Activated CD4-positive, alpha-beta memory T cell treated with anti-CD3 and anti-CD28 coated beads, Interleukin-2, amount 10 ng/mL, durations not matched to agents 7 days and 5 days (primary cell): ENCODE measurements around the gene CAMTA1. TPM values are rescaled to one million over a fixed set of nuclear protein-coding genes. Genes with fewer than 3 reads are reported as not detected.
"Not testable (repeated sequence)": the region's sequence is repeated elsewhere in the genome, so short reads cannot be mapped to it uniquely, and the experiment has no call there.

ENCODE experiments used
- CTCF ChIA-PET: fragments of 350-600 bp; sonication (Branson Sonifier 250); formaldehyde crosslinking; loops from one replicate; lab custom pipeline; 2021; ENCODE audit warnings: antibody characterized with exemption, inconsistent platforms; lab: Charles Lee
- POLR2A ChIA-PET: fragments of 350-600 bp; sonication (Branson Sonifier 250); formaldehyde crosslinking; loops from one replicate; lab custom pipeline; 2021; ENCODE audit warnings: antibody characterized with exemption; lab: Charles Lee
- DNase-seq: peaks from one replicate; pipeline ENCODE4 v3.0.0-alpha.2; 2020
- H3K27ac Mint-ChIP-seq: one replicate; pipeline ENCODE4 v1.8.0; 2021; ENCODE audit warnings: mild to moderate bottlenecking, mixed read lengths
- H3K27me3 Mint-ChIP-seq: one replicate; pipeline ENCODE4 v1.8.0; 2021; ENCODE audit warnings: mixed read lengths
- H3K36me3 Mint-ChIP-seq: one replicate; pipeline ENCODE4 v1.8.0; 2021; ENCODE audit warnings: low read depth, mixed read lengths
- H3K4me1 Mint-ChIP-seq: one replicate; pipeline ENCODE4 v1.8.0; 2021; ENCODE audit warnings: mixed read lengths
- H3K4me3 Mint-ChIP-seq: one replicate; pipeline ENCODE4 v1.8.0; 2021; ENCODE audit warnings: mild to moderate bottlenecking, mixed read lengths
- H3K9me3 Mint-ChIP-seq: one replicate; pipeline ENCODE4 v1.8.0; 2021; ENCODE audit warnings: mixed read lengths
- total RNA-seq, 2 experiments: library from RNA; stranded (reverse); gene quantifications; one replicate each; pipeline ENCODE4 v1.2.3, GENCODE V29; 2021

CAMTA1 gene
- total RNA-seq, 2 experiments from 2014 or later: 43.0 to 47.3 TPM

DNA sequence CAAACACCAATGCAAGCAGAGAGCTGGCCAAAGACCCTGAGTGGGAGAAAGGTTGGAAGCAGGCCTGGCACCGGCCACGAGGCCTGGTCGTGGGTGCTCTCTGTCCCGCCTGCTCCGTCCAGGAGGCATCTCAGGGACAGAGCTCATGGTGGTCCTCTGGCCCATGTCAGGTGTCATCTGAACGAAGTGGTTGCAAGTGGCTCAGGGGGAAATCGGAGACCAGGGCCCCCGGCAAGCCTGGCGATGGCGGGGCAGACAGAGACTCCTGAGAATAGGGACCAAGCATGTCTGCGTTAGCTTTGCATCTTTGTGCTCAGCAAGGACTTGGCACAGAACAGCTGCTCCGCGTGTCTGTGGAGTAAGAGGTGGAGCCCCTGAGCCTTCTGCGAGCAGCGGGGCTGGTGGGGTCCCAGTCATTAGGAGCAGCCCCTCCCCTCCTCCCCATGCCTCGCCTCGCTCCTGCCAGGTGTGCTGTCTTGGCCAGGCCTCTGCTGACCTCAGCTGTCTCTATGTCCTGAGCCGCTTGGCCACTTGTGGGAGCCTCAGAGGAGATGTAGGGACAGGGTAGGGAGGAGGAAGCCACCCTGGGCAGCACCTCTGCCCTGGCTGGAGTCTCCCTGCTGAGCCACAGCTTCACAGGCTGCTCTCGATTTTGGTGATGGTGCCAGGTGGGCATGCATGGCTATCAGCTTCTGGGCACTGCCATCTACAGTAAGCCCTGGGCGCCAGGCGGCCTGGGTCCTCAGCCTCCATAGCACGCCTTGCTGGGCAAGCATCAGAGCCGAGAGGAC, 622.9 kb downstream of the CAMTA1 start:
- Mint-ChIP-seq H3K4me1 (no peaks in the 10 kb centered on the region), H3K27me3 (no peaks in the 10 kb centered on the region), H3K9me3 (no peaks in the 10 kb centered on the region), H3K4me3 (no peak overlapping the region), H3K36me3 (no peaks in the 10 kb centered on the region), H3K27ac (no peak overlapping the region)
- ChIA-PET POLR2A (no interaction called here), CTCF (no interaction called here)
- peak; percentile 14 for DNase-seq

DNA sequence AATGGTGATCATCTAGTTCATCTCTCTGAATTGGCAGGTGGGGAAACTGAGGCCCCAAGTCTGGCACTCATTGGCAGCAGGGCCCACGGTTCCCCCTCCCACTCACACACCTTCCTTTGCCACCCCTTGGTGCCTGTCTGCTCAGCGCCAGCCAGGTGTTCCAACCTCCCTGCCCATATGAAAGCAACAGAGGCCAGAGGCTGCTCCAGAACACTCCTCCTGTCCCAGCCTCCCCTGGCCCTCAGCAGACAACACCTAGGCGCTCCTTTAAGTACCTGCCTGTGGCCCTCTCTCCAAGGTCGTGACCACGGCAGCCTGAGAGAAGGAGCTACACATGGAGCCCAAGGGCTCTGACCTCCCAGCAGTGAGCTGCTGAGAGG, 623.5 kb downstream of the CAMTA1 start:
- CTCF ChIA-PET: no interaction called here
- DNase-seq: peak; percentile 5
- POLR2A ChIA-PET: no interaction called here
- Mint-ChIP-seq H3K9me3 (no peaks in the 10 kb centered on the region), H3K4me1 (no peaks in the 10 kb centered on the region), H3K27me3 (no peaks in the 10 kb centered on the region), H3K27ac (no peak overlapping the region), H3K36me3 (no peaks in the 10 kb centered on the region), H3K4me3 (no peak overlapping the region)

DNA sequence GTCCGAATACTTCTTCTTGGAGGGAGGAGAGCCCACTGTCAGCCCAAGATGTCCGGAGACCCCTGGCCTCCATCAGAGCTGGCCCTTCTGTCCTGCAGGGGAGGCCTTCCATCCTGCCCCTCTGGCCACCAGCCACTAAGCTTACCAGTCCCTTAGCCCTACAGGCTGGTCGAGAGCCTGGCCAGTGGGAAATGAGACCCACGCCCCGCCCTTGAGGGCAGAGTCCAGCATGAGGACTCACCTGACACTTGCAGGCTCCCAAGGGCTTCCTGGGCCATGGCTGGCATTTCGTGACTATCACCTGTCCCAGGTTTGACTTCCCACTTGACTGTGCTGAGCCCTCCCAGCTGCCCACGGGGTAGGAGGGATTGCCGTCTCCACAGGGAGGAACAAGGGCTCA, 624.0 kb downstream of the CAMTA1 start:
- peak; percentile 5 for DNase-seq
- CTCF ChIA-PET: no interaction called here

DNA sequence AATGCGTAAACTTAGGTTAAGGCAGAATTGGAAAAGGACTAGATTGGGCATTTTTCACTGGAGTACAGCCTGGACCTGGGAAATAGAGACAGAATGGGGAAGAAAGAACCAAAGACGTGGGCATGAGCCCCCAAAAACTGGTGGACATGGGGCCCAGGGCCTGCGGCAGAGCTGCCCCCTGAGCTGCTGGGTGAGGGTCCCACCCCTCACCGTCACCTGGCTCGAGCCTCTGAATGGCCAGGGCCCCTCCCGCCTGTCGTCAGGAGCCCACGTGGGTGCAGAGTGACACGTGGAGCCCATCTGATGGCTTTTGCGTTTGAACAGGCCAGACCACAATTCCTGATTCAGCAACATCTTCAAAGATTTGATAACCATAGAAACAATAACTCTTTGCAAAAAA, 624.9 kb downstream of the CAMTA1 start:
- Mint-ChIP-seq H3K36me3 (no peaks in the 10 kb centered on the region), H3K27me3 (no peaks in the 10 kb centered on the region), H3K4me3 (no peak overlapping the region), H3K4me1 (no peaks in the 10 kb centered on the region), H3K9me3 (no peaks in the 10 kb centered on the region), H3K27ac (no peak overlapping the region)
- POLR2A ChIA-PET: no interaction called here
- CTCF ChIA-PET: no interaction called here
- peak; percentile 6 for DNase-seq

More for the DNA sequence above, 624.0 kb downstream of the CAMTA1 start:
- Mint-ChIP-seq H3K36me3 (no peaks in the 10 kb centered on the region), H3K27me3 (no peaks in the 10 kb centered on the region), H3K4me1 (no peaks in the 10 kb centered on the region), H3K4me3 (no peak overlapping the region), H3K27ac (no peak overlapping the region), H3K9me3 (no peaks in the 10 kb centered on the region)
- POLR2A ChIA-PET: no interaction called here

DNA sequence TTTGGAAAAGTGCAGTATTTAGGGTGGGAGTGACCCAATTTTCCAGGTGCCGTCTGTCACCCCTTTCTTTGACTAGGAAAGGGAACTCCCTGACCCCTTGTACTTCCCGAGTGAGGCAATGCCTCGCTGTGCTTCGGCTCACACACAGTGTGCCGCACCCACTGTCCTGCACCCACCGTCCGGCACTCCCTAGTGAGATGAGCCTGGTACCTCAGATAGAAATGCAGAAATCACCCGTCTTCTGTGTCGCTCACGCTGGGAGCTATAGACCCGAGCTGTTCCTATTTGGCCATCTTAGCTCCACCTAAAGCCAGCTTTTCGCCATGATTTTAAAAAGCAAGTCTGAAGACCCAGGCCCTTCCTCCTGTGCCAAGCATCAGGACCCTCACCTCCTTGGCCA, 632.4 kb downstream of the CAMTA1 start:
- H3K27ac Mint-ChIP-seq, H3K27me3 Mint-ChIP-seq: not testable (repeated sequence)

DNA sequence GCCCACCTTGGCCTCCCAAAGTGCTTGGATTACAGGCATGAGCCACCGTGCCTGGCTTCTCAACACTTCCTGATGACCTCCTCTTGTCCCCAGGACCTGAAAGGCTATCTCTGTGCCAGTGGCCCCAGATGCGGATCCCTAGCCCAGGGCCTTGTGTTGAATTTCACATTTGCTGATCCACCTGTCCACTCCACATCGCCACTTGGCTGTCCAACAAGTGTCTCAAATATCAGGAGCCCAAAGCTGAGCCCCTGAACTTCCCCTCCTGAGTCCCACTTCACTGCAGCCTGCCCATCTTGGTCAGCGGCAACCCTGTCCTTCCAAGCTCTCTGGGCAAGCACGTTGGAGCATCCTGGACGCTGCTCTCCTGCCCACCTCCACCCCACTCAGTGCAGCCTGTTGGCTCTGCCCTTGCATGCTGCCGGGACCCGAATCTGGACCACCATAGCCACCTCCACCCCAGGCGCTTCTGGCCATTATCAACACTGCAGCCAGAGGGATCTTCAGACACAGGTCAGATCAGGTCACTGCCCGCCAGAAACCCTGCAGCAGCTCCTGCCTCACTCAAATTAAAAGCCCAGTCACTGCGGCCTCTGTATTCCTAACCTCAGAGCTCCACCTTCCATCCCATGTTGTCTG, 633.3 kb downstream of the CAMTA1 start:
- Mint-ChIP-seq H3K4me1 (no peaks in the 10 kb centered on the region), H3K9me3 (peaks cover 13% of the 10 kb centered on the region), H3K27ac (no peak overlapping the region), H3K36me3 (no peaks in the 10 kb centered on the region), H3K4me3 (no peak overlapping the region), H3K27me3 (no peaks in the 10 kb centered on the region)
- CTCF ChIA-PET: no interaction called here
- POLR2A ChIA-PET: no interaction called here
- DNase-seq: no peak

More for the DNA sequence above, 632.4 kb downstream of the CAMTA1 start:
- POLR2A ChIA-PET, DNase-seq, H3K4me3 Mint-ChIP-seq, CTCF ChIA-PET, H3K4me1 Mint-ChIP-seq, H3K36me3 Mint-ChIP-seq: not testable (repeated sequence)
- peaks cover 13% of the 10 kb centered on the region for H3K9me3 Mint-ChIP-seq

DNA sequence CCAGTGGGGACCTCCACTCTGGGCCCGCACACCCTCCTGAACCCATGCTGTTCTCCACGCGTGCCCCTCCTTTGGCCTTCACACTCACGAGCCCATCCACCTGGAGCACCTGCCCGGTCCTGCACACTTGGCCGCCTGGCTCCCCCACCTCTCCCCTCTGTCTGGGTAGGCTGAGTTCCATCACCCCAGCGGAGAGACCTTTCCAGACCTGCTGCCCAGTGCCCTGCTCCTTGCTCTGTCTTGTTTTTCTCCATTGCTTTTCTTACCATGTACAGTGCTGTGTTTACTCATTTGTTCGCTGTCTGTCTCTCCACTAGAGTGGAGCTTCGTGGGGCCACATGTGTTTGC, 634.8 kb downstream of the CAMTA1 start:
- H3K27me3 Mint-ChIP-seq: no peaks in the 10 kb centered on the region
- peaks cover 13% of the 10 kb centered on the region for H3K9me3 Mint-ChIP-seq
- H3K4me1 Mint-ChIP-seq: no peaks in the 10 kb centered on the region
- CTCF ChIA-PET: no interaction called here
- POLR2A ChIA-PET: no interaction called here
- no peak overlapping the region for H3K27ac Mint-ChIP-seq
- H3K4me3 Mint-ChIP-seq: no peak overlapping the region
- no peak for DNase-seq
- H3K36me3 Mint-ChIP-seq: no peaks in the 10 kb centered on the region

DNA sequence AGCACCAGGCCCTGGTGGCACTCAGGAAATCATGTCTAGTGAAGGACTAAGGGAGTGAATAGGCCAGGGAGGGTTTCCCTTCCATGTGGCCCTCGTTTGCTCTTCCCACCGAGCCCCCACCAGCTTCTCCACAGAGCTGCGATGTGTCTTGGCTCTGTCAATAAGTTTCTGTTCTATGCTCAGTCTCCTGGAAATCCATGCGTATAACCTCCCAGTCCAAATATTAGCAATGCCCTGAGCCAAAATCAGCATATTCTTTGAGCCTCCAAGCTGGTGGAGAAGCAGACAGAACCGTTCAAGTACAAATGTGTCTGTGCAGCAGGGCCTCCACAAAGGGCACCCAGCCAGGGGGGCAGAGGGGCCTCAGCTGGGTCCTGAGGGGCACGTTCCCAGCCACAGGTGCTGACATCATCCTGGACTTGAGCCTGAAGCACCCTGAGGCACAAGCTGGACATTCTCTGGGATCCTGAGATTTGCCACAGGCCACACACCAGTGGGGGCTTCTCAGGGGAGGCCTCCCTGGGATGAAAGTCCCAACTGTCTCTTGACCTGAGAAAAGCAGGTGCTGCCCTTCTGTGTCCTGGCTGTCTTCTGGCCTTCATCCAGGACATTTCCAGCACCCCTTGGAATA, 635.3 kb downstream of the CAMTA1 start:
- Mint-ChIP-seq H3K36me3 (no peaks in the 10 kb centered on the region), H3K4me3 (no peak overlapping the region), H3K27me3 (no peaks in the 10 kb centered on the region), H3K27ac (no peak overlapping the region), H3K4me1 (no peaks in the 10 kb centered on the region), H3K9me3 (peaks cover 13% of the 10 kb centered on the region)
- POLR2A ChIA-PET: no interaction called here
- no peak for DNase-seq
- CTCF ChIA-PET: no interaction called here

DNA sequence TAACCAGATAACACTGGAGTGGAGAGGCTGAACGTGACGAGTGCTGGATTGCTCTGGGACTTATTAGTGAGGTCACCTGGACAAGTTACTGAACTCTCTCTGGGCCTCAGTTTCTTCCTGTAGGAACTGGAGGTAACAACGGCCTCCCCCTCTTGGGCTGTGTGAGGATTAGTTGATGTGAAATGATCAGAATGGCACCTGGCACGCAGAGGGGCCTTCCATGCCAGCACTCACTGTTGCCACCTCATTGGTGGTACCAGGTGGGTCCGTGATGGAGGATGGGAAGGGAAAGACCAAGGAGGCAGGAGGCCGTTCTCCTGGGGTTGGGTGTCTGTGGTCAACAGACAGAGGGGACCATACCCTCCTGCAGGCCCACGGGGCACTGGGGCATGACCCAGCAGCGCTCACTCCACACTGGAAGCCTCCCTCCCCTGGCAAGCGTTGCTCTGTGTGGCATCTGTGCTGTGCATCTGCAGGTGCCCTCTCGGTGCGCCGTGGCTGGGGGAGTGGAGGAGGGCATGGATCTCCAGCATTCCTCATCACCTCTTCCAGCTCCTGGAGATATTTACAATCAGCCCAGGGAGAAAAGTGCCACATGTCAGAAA, 636.3 kb downstream of the CAMTA1 start:
- no peak for DNase-seq
- Mint-ChIP-seq H3K4me1 (no peaks in the 10 kb centered on the region), H3K27ac (no peak overlapping the region), H3K4me3 (no peak overlapping the region), H3K9me3 (peaks cover 13% of the 10 kb centered on the region), H3K36me3 (no peaks in the 10 kb centered on the region), H3K27me3 (no peaks in the 10 kb centered on the region)
- ChIA-PET POLR2A (no interaction called here), CTCF (no interaction called here)

DNA sequence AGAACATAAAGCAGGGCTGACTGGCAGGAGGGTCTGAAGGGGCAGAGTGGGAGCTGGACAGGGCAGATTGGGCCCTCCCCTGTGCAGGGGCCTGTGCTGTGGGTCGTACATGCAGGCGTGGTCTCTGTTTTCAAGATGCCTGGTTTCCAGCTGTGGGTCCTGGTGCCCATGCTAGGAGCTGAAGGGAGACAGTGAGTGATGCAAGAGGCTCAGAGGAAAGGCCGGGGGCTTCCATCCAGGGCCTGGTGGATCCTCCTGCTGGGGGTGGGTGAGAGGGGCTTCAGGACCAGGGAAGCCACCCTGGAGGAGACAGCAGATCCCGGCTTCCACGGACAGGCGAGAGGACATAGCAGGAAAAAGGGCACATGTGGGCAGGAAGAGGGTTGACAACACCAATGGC, 636.8 kb downstream of the CAMTA1 start:
- ChIA-PET POLR2A (no interaction called here), CTCF (no interaction called here)
- Mint-ChIP-seq H3K9me3 (peaks cover 13% of the 10 kb centered on the region), H3K27ac (no peak overlapping the region), H3K4me3 (no peak overlapping the region), H3K27me3 (no peaks in the 10 kb centered on the region), H3K4me1 (no peaks in the 10 kb centered on the region), H3K36me3 (no peaks in the 10 kb centered on the region)
- DNase-seq: no peak

DNA sequence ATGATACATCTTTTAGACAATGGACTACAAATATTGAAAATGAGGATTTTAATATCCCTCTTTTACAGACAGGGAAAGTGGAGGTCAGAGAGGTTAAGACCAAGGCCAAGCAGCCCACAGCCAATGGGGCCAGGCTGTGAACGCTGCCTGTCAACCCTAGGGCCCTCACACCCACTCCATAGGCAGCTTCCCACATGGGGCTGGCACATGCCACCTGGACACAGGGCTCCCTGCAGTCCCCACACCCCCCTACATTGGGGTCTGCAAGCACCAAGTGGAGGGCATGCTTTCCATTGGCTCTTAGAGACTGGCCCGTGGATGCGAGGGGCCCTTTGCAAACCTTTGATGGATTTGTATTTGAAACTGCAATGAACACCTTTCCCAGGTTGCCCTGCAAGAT, 637.3 kb downstream of the CAMTA1 start:
- Mint-ChIP-seq H3K36me3 (no peaks in the 10 kb centered on the region), H3K27ac (no peak overlapping the region), H3K27me3 (no peaks in the 10 kb centered on the region), H3K9me3 (peaks cover 12% of the 10 kb centered on the region), H3K4me3 (no peak overlapping the region), H3K4me1 (no peaks in the 10 kb centered on the region)
- no peak for DNase-seq
- POLR2A ChIA-PET: no interaction called here
- CTCF ChIA-PET: no interaction called here

DNA sequence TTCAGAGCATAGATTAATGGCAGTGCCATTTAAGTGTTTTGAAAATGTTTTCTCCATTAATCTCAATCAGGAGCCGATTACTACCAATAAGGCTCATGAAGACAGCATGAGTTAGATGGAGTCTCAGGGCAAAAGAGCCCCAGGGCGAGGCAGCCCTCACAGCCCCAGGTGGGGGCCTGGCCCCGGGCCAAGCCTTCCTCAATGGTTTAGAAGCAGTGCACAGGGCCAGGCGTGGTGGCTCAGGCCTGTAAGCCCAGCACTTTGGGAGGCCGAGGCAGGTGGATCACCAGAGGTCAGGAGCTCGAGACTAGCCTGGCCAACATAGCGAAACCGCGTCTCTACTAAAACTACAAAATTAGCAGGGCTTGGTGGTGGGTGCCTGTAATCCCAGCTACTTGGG, 637.7 kb downstream of the CAMTA1 start:
- ChIA-PET POLR2A (no interaction called here), CTCF (no interaction called here)
- no peak overlapping the region for H3K4me3 Mint-ChIP-seq
- peaks cover 8% of the 10 kb centered on the region for H3K9me3 Mint-ChIP-seq
- H3K27me3 Mint-ChIP-seq: no peaks in the 10 kb centered on the region
- DNase-seq: no peak
- H3K4me1 Mint-ChIP-seq: no peaks in the 10 kb centered on the region
- H3K36me3 Mint-ChIP-seq: no peaks in the 10 kb centered on the region
- H3K27ac Mint-ChIP-seq: no peak overlapping the region

DNA sequence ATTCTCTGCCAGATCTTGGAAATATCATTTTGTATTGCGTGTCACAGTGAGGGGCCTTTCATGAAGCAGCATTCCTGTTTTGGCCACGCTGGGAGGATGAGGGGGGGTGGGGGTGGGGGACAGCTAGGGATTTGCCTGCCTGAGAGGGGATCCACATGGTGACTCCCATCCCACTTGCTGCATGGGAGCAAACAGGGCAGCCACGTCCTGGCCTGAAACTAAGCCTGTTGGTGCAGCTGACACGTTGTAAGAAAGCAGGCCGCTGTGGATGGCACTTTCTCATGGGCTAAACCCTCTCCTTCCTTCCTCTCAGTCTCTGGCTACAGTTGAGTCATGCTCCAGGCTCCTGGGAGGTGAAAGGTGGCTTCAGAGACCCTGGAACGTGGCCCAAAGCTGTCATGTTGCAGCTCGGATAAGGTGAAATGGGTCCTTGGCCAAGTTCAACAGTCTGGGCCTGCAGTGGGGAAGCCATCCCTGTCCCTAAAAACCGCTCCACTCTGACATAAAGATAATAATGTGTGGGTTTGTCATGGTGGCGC, 639.2 kb downstream of the CAMTA1 start:
- H3K36me3 Mint-ChIP-seq: no peaks in the 10 kb centered on the region
- H3K27me3 Mint-ChIP-seq: no peaks in the 10 kb centered on the region
- H3K27ac Mint-ChIP-seq: no peak overlapping the region
- peaks cover 1% of the 10 kb centered on the region for H3K9me3 Mint-ChIP-seq
- no peak for DNase-seq
- POLR2A ChIA-PET: no interaction called here
- CTCF ChIA-PET: no interaction called here
- no peak overlapping the region for H3K4me3 Mint-ChIP-seq
- H3K4me1 Mint-ChIP-seq: no peaks in the 10 kb centered on the region
